K562 (cell line): Measurements from ENCODE around the gene PRKACA. TPM values are rescaled to one million over a fixed set of nuclear protein-coding genes. Genes with fewer than 3 reads are reported as not detected.

Source experiments
- ATAC-seq: fragments of 200-7000 bp; cut with Tn5 transposase; 3 replicates; pipeline ENCODE4 v1.9.1; 2020; ENCODE audit warnings: moderate library complexity
- BruUV-seq: library from RNA; stranded (reverse); fragments of 400-500 nt; replicated peaks from 2 replicates; lab custom pipeline; 2021; lab: Mats Ljungman, UMichigan
- CTCF ChIA-PET: fragments of 300-600 bp; formaldehyde crosslinking; extraction: SDS; loops from one replicate; lab custom pipeline; 2021; ENCODE audit warnings: low intra/inter-chr PET ratio; lab: Yijun Ruan, JAX
- POLR2A ChIA-PET: fragments of 300-600, 350-650 bp; sonication (Branson Sonifier 250); formaldehyde crosslinking; extraction: SDS; loops from one replicate; lab custom pipeline; 2021; ENCODE audit warnings: antibody characterized with exemption, inconsistent platforms; lab: Yijun Ruan, JAX
- DNase-seq, 4 experiments: peaks; one replicate each; pipeline versions ENCODE4 v3.0.0 to v3.0.0-alpha.2; 2011 to 2018; ENCODE audit warnings: low spot score in 3 of 4, mixed read lengths in 3 of 4; ENCODE audit errors: extremely low read depth in 1 of 4
- FAIRE-seq: peaks from 2 replicates; lab custom pipeline; 2011; peaks lifted over from hg19 to GRCh38; lab: Jason Lieb, UNC
- H2AFZ ChIP-seq: 2 replicates; pipeline ENCODE4 v1.6.0; 2011; ENCODE audit warnings: low read depth, low read length, control low read depth, inconsistent platforms
- H3K27ac ChIP-seq: fragments of 200-600 bp; 3 replicates; pipeline ENCODE4 v1.8.0; 2011; ENCODE audit warnings: low read depth, mild to moderate bottlenecking, control low read depth, inconsistent platforms, low read length, moderate library complexity, mixed read lengths; ENCODE audit errors: extremely low read depth
- H3K27me3 ChIP-seq, 2 experiments: fragments of 300-600 bp in 1 of 2; 2 replicates in 1 of 2; 3 replicates in 1 of 2; pipeline versions ENCODE4 v1.6.0 to v1.8.0; 2011; ENCODE audit warnings: inconsistent platforms in 2 of 2, low read length in 2 of 2, mild to moderate bottlenecking in 1 of 2, mixed read lengths in 1 of 2, moderate library complexity in 1 of 2; ENCODE audit not compliant: control insufficient read depth in 2 of 2, insufficient read depth in 2 of 2
- H3K36me3 ChIP-seq: fragments of 300-600 bp; 3 replicates; pipeline ENCODE4 v1.8.0; 2011; ENCODE audit warnings: mild to moderate bottlenecking, low read length, inconsistent platforms; ENCODE audit not compliant: control insufficient read depth, insufficient read depth
- H3K4me1 ChIP-seq, 2 experiments: fragments of 200-600 bp in 1 of 2; replicated peaks in 1 of 2; 2 replicates in 1 of 2; 3 replicates in 1 of 2; pipeline versions ENCODE4 v1.5.1 to v1.8.0; 2011; ENCODE audit warnings: inconsistent platforms in 2 of 2, low read length in 2 of 2, mild to moderate bottlenecking in 1 of 2, mixed read lengths in 1 of 2, moderate library complexity in 1 of 2; ENCODE audit not compliant: control insufficient read depth in 2 of 2, insufficient read depth in 2 of 2
- H3K4me2 ChIP-seq: 2 replicates; pipeline ENCODE4 v1.6.1; 2011; ENCODE audit warnings: low read length, control low read depth, inconsistent platforms, mixed read lengths; ENCODE audit not compliant: insufficient read depth
- H3K4me3 ChIP-seq: fragments of 200-600 bp; sonication (generic), shearing (Covaris generic); 2 replicates; pipeline ENCODE4 v1.5.1; 2016; ENCODE audit warnings: control low read depth, inconsistent platforms
- H3K79me2 ChIP-seq: fragments of 200-600 bp; 3 replicates; pipeline ENCODE4 v1.8.0; 2011; ENCODE audit warnings: low read length, inconsistent platforms; ENCODE audit not compliant: control insufficient read depth, insufficient read depth
- H3K9ac ChIP-seq, 2 experiments: 2 replicates each; pipeline versions ENCODE4 v1.6.0 to v1.6.1; 2011; ENCODE audit warnings: low read depth in 2 of 2, low read length in 2 of 2, control low read depth in 1 of 2, inconsistent platforms in 1 of 2, mild to moderate bottlenecking in 1 of 2, mixed read lengths in 1 of 2; ENCODE audit not compliant: insufficient read depth in 1 of 2
- H3K9me1 ChIP-seq: one replicate; pipeline ENCODE4 v1.6.0; 2011; ENCODE audit warnings: inconsistent platforms, mild to moderate bottlenecking, low read length, moderate library complexity; ENCODE audit not compliant: control insufficient read depth, insufficient read depth
- H3K9me3 ChIP-seq: replicated peaks from 2 replicates; pipeline ENCODE4 v1.5.1; 2011; ENCODE audit warnings: low read depth, low read length, inconsistent platforms; ENCODE audit not compliant: control insufficient read depth, insufficient read depth
- H4K20me1 ChIP-seq: replicated peaks from 2 replicates; pipeline ENCODE4 v1.6.1; 2011; ENCODE audit warnings: low read length, inconsistent platforms, mixed read lengths; ENCODE audit not compliant: control insufficient read depth, insufficient read depth
- MYNN ChIP-seq, 2 experiments: sonication (generic); formaldehyde crosslinking in 1 of 2; IDR thresholded peaks; 2 replicates each; pipeline versions ENCODE4 v1.5.0 to v1.6.1; 2016 to 2020; ENCODE audit warnings: antibody characterized with exemption in 1 of 2, missing genetic modification reagents in 1 of 2
- PHTF2 ChIP-seq: fragments of 250-450 bp; sonication (Bioruptor Pico); IDR thresholded peaks from 2 replicates; pipeline ENCODE4 v1.5.0; 2021; ENCODE audit warnings: mild to moderate bottlenecking
- ZNF384 ChIP-seq: IDR thresholded peaks from 2 replicates; pipeline ENCODE4 v1.6.1; 2012; ENCODE audit warnings: low read depth, low read length, improper control_type of control experiment
- WGBS: fragments of 100-300 bp; shearing (Covaris generic); methylation state at CpG from one replicate; pipeline ENCODE4 v1.1.6; 2016; ENCODE audit warnings: low coverage, mixed read lengths; ENCODE audit not compliant: insufficient coverage; ENCODE audit errors: missing lambda C conversion rate; 5-methylcytosine and 5-hydroxymethylcytosine counted together
- in situ Hi-C: fragments of 300-500 bp; cut with MboI; formaldehyde crosslinking; loops from 4 replicates; pipeline ENCODE4 v1.15.0; 2018; ENCODE audit warnings: inconsistent platforms, mixed read lengths
- intact Hi-C: fragments of 100-400 bp; cut with micrococcal nuclease; formaldehyde crosslinking; loops from 2 replicates; pipeline ENCODE4 v1.14.2; 2022
- polyA plus RNA-seq, 8 experiments: library from polyadenylated mRNA; depleted of rRNA in 4 of 8; stranded (reverse) in 5 of 8; unstranded in 3 of 8; fragments of >200 nt; fragmentation: Nextera tagmentation in 2 of 8; fragmentation: Illumina TruSeq in 1 of 8; extraction: Ambion mirVana in 2 of 8; extraction: Trizol in 1 of 8; gene quantifications; 2 replicates each; pipeline versions ENCODE4 v1.2.1 to v1.2.3, GENCODE V29; 2011 to 2014; ENCODE audit warnings: inconsistent platforms in 1 of 8, missing spikeins in 1 of 8
- total RNA-seq, 7 experiments: library from RNA; depleted of rRNA in 6 of 7; stranded (reverse); fragments of >200 nt in 6 of 7; fragmentation: Illumina TruSeq in 2 of 7; extraction: Trizol in 2 of 7; gene quantifications; 2 replicates each; pipeline versions ENCODE4 v1.2.1 to v1.2.3, GENCODE V29; 2011 to 2021; ENCODE audit warnings: low replicate concordance in 1 of 7
- TF ChIP-seq, protein P1 (sequence below): sonication (generic); formaldehyde crosslinking; IDR thresholded peaks from 2 replicates; pipeline ENCODE4 v1.8.0; 2022; ENCODE audit warnings: missing genetic modification reagents, mild to moderate bottlenecking, moderate library complexity, borderline replicate concordance
- TF ChIP-seq, protein P2 (sequence below): IDR thresholded peaks from 2 replicates; pipeline ENCODE4 v1.6.1; 2014; ENCODE audit warnings: antibody characterized with exemption

The PRKACA gene
- total and polyA plus RNA-seq, 9 of the 15 experiments (the other 6 are each of a cell fraction or from before 2014, with no cell fraction given), result 1.2 to 63.1 (median 13.0) TPM

DNA sequence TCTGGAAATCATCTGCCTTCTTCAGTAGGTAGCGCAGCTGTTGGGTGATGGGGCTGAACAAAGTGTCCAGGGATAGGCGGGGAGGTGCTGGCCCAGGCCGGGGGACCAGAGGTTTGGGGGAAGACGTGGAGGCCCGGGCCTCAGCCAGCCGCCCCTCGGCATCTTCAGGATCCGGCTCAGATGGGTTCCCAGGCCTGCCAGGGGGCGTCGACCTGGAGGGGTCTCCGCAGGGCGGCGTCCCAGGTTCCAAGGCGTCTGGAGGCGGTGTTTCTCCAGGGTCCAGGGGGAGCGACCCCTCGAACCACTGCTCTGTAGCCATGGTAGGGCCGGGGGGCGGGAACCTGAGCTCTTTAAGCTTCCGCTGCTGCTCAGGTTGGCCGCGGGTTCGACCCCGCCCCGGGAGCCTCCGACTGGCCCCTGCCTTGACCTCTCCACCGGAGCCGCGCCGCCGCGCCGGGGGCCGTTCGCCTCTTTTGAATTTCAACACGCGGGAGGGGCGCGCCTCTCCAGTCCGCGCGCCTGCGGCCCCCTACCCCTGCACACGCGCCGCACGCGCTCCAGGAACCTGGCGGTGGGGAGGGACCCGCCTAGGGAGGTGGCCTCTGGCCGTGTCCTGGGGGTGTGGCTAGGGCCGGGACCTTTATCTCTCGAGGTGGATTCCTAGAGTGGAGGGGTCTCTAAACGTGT, 32.1 kb downstream of the PRKACA start, which contains the start of gene C19orf67 (continued):
- TF ChIP-seq, protein P1, sequence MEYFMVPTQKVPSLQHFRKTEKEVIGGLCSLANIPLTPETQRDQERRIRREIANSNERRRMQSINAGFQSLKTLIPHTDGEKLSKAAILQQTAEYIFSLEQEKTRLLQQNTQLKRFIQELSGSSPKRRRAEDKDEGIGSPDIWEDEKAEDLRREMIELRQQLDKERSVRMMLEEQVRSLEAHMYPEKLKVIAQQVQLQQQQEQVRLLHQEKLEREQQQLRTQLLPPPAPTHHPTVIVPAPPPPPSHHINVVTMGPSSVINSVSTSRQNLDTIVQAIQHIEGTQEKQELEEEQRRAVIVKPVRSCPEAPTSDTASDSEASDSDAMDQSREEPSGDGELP (CRISPR knock-in tag), result peak; percentile 13; the same call in 1 of the 2 replicates
- TF ChIP-seq, all 486 proteins: peak for 28

DNA sequence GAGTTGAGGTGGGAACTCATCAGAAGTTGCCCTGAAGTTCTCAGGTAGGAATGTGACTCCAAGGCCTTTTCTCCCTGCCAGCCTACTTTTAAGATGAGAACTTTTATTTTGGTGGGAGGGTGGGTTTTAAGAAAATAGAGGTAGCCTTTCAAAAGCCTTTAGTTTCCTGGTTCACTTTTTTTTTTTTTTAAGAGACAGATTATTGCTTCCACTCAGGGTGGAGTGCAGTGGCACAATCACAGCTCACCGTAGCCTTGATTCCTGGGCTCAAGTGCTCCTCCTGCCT, 34.9 kb downstream of the PRKACA start:
- Histone ChIP-seq H3K36me3 (peaks cover 11% of the 10 kb centered on the region; the same call in 1 of the 3 replicates), H2AFZ (no peak overlapping the region), H3K27ac (no peak overlapping the region), H3K4me3 (no peak overlapping the region), H3K9me1 (no peaks in the 10 kb centered on the region), H3K9ac (no peak overlapping the region), H3K4me2 (0 out of 2 replicates have a peak overlapping the region, but pooled peaks have one; percentile 75), H3K79me2 (peaks cover 9% of the 10 kb centered on the region; the same call in 1 of the 3 replicates), H3K4me1 (peaks cover 13 to 30% of the 10 kb centered on the region in 2 experiments; a peak in 4 of 5 replicates), H3K27me3 (no peaks in the 10 kb centered on the region), H4K20me1 (no peaks in the 10 kb centered on the region)
- intact Hi-C loops, result no loop called here
- 29% methylated on average over 1 of the region's 1 CpG for WGBS
- no peak for DNase-seq
- no peak for FAIRE-seq
- in situ Hi-C loops, result no loop called here
- ATAC-seq, result no peak
- CTCF ChIA-PET, result no interaction called here
- BruUV-seq, result no TSS peak
- TF ChIP-seq, protein P2, sequence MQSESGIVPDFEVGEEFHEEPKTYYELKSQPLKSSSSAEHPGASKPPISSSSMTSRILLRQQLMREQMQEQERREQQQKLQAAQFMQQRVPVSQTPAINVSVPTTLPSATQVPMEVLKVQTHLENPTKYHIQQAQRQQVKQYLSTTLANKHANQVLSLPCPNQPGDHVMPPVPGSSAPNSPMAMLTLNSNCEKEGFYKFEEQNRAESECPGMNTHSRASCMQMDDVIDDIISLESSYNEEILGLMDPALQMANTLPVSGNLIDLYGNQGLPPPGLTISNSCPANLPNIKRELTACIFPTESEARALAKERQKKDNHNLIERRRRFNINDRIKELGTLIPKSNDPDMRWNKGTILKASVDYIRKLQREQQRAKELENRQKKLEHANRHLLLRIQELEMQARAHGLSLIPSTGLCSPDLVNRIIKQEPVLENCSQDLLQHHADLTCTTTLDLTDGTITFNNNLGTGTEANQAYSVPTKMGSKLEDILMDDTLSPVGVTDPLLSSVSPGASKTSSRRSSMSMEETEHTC, result no peak
- peak; percentile 97 for TF ChIP-seq MYNN (IDR thresholded peaks at IDR 0.05)
- TF ChIP-seq MYNN (CRISPR knock-in tag; IDR thresholded peaks at IDR 0.05), result 0 out of 2 replicates have a peak, but pooled peaks have one; percentile 49
- no peak for TF ChIP-seq PHTF2 (CRISPR knock-in tag)
- 0 out of 2 replicates have a peak, but pooled peaks have one; percentile 24 for TF ChIP-seq ZNF384
- TF ChIP-seq, all 486 proteins: peak for 2
- H3K9me3 ChIP-seq, result no peaks in the 10 kb centered on the region
- POLR2A ChIA-PET, result interaction anchor here (0.6 to 1.4 kb wide), 5 partner anchors 9 to 54 kb away, joined by 3 to 5 read pairs (median 4); no protein-coding TSS in a partner anchor
